ENCODE data around the gene PCNX4.

PCNX4 gene

DNA sequence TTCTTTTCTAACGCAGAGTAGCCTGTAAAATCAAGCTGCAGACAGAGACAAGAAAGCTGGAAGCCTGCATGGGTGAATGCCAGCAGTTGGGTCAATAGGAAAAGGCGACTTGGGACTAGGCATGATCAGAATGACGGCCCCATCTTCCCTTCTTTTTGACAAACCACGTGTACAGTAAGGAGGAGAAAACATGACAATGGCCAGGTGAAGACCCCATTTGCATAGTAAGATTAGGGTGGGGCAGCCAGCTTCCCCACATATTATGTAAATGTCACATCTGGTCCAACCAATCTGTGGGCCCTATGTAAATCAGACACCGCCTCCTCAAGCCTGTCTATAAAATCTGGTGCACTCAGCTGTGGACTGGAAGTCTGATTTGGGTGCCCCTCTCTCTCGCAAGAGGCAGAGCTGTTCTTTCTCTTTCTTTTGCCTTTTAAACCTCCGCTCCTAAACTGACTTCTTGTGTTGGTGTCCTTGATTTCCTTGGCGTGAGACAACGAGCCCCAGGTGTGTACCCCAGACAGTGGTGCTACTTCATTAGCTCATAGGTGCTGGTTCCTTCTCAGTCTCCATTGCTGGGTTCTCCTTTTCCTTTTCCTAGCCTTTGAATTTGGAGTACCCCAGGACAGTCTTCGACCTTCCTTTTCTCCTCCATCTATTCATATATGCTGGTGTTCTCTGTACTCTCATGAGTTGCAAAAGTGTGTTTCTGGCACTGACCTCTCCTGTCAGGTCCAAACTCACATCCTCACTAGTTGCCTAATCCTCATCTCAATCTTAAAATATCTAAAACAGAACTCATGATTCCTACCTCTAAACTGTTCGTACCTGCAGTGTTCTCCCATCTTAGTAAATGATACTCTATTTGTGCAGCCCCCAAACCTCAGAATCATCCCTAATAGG, 82.9 kb downstream of the PCNX4 start:
- DNase-seq (ENCODE audit: low spot score) = no peak

DNA sequence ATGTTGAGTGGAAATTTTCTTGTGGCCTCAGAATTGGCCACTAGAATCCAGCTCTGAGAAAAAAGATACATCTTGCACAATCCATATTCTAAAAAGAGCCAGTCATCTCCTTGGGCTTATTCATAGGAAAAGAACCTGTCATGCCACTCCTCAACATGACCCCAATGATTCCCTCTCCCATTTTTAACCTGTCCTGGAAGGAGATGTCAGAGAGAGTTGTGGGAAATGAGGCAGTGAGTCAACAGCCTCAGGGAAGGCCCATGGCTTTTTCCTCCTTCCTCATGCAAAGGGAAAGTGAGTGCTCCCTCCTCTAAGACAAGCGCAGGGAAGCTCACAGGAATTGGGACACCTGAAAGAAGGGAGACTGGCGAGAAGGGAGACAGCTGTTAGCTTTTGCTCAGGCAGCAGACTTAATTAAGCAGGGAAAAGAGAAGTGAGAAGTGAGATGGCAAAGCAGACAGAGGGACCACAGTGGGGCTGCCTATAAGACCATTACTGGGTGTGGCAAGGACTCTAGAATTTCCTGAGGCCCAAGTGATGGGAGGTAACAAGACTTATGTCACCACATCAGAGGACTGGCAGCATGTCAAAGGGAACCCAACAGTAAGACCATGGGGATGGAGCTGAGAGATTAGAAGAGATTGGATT, 83.7 kb downstream of the PCNX4 start:
- no peak for DNase-seq (ENCODE audit: low spot score)

DNA sequence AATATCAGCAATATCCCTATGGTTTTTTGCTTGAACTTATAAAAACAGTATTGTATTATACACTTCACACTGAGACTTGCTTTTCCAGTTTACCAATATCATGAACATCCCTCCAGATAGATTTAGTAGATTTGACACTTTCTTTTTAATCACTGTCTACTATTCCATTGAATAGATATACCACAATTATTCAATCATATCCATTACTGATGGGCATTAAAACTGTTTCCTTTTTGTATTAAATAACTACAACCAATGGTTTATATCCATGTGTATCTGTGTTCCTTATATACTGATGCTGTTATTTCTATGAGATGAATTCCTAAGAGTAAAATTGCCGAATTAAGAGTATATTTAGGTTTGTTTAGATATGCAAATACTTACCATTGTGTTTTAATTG, 86.4 kb downstream of the PCNX4 start:
- DNase-seq (ENCODE audit: low spot score) = no peak

DNA sequence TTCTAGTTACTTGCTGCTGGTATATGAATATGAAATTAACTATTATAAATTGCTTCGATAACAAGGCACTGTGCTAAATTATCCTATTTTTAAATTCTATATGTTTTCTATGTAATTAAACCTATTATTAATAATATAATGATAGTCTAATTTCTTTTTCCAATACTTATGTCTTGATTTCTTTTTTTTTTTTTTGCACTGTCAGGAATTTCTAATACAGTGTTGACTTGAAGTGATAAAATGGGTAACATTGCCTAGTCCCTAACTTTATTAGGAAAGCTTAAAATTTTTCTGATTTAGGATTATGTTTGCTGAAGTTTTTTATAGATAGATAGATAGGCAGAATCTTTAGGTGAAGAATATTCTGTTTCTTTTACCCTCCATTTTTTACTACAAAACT, 87.1 kb downstream of the PCNX4 start:
- DNase-seq (ENCODE audit: low spot score) = no peak

DNA sequence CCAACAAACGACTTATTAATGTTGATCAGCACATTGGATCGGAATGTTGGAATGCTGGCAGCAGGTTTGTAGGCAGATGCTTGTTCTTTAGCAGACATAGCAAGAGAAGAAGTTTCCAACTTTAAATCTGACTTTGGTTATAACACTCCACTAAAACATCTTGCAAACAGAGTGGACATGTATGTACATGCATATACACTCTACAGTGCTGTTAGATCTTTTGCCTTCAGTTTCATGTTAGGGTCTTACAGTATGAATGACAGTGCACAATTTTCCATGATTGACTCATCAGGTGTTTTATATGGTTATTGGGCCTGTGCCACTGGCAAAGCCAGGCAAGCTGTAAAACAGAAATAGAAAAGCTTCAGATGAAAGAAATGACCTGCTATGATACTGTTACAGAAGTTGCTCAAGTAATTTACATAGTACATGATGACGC, 87.7 kb downstream of the PCNX4 start:
- no peak for DNase-seq (ENCODE audit: low spot score)

DNA sequence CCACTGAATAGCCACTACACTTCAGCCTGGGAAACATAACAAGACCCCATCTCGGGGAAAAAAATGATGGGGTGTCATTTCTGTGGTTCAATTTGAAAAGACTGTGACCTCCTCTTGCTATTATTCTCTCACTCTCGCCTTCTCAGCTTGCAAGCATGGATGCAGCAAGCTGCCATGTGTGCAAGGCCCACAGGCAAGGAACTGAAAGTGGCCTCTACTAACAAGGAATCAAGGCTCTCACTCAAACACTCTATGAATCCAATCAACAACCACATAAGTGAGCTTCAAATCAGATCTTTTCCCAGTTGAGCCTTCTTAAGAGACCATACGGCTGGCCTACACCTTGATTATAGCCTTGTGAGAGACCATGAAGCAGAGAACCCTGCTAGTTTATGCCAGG, 91.4 kb downstream of the PCNX4 start:
- no peak for DNase-seq (ENCODE audit: low spot score)

DNA sequence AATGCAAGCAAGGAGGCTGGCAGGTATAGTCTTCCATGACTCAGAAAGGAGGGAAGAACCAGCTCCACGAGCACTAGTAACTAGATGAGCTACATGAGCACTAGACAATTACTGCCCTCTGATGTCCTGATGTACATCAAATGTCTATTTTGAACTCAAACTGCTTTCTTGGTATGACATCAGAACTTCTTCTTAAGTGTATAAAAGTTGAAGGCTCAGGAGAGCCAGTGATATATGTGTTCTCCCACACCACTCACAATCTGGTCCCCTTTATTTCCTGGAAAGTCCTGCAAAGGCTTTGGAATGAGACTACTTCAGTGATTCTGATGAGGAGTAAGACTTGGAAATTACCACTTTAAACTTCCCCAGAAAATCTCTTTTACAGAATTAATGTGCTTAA, 92.0 kb downstream of the PCNX4 start:
- no peak for DNase-seq (ENCODE audit: low spot score)

DNA sequence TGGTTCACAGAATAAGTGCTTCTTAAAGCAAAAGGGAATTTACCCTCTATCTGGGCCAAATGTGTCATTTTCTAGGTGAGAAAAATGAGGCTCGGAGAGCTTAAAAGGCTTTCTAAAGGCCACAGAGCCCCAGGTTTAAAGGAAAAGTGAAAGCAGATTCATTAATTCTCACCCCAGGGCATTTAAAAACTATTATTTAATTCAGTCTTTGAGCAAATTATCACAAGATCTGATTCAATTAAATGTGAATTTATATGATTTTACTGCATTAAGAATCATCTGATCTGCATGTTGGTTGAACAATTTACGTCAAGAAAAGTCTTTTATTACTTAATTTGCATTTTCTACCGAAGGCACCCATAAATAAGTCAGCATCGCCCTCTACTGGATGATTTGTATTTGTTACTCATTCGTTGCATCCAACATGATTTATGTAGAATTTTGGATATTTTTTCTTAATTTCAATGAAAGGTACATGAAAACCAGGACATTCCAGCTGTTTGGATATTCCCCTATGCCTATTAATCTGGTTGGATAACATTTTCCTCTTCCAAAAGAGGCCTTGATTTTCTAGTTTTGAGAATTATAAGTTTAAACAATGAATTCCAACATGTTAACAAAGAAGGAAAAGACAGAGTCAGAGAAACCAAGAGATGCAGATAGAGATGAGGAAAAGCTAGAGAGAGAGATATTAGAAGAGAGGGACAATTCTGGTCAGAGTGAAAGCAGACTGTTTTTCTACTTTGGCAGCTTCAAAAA, 92.6 kb downstream of the PCNX4 start:
- peak; percentile 36 for DNase-seq (ENCODE audit: low spot score)

DNA sequence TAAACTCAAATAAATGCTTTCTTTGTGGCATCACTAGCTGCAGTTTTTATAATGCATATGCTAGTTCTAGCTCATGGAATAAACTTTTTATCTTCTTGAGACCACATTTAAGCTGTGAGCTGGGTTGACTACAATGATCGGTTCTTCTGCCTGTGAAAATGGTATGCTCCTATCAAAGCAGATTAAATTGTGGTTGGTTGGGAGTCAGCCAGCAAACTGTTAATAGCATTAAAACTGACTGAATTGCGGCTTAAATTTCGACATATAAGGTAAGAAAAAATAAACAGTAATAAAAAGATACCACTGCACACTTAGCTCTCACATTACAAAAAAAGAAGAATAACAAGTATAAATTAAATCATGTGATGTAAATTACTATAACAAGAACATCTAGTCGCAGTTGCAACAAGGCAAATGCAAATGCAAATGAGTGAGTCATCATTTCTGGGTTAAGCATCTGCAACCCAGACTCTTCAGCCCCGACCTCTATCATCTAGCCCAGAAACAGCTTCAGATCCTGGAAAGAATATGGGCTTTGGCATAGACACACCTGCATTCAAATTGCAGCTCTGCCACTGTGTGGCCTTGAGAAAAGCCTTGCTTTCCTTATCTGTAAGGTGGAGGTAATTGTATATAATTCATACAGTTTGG, 93.3 kb downstream of the PCNX4 start:
- DNase-seq (ENCODE audit: low spot score) = no peak

DNA sequence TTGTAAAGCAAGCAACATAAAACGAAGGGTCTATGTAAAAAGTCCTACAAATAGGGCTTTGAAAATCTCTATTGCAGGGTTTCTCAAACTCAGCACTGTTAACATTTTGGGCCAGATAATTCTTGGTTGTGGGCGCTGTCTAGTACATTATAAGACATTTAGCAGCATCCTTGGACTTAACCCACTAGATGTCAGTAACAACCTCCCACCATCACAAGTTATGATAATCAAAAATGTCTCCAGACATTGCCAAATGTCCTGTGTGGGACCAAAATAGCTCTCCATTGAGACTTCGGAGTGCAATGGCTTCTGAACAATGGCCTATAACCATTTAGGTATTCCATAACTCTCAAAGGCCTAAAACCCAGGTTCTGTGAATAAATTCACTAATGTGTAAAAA, 96.4 kb downstream of the PCNX4 start:
- no peak for DNase-seq (ENCODE audit: low spot score)

DNA sequence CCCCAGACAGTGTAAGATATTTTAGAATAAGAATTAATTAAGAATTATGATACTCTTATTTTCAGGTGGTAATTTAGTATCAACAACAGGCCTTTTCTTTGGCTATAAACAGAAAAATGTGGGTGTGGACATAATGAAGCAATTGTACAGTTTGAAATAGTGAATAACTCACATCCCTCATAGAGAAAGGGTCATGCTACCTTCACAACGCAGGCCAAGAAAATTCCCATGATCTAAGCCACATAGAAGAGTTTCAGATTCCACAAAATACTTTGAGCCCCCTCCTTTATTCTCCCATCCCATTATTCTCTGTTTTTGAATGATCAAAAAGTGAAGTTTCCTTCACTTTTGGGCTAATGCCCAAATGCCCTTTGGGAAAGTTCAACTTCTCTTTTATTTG, 97.0 kb downstream of the PCNX4 start:
- DNase-seq (ENCODE audit: low spot score) = no peak

DNA sequence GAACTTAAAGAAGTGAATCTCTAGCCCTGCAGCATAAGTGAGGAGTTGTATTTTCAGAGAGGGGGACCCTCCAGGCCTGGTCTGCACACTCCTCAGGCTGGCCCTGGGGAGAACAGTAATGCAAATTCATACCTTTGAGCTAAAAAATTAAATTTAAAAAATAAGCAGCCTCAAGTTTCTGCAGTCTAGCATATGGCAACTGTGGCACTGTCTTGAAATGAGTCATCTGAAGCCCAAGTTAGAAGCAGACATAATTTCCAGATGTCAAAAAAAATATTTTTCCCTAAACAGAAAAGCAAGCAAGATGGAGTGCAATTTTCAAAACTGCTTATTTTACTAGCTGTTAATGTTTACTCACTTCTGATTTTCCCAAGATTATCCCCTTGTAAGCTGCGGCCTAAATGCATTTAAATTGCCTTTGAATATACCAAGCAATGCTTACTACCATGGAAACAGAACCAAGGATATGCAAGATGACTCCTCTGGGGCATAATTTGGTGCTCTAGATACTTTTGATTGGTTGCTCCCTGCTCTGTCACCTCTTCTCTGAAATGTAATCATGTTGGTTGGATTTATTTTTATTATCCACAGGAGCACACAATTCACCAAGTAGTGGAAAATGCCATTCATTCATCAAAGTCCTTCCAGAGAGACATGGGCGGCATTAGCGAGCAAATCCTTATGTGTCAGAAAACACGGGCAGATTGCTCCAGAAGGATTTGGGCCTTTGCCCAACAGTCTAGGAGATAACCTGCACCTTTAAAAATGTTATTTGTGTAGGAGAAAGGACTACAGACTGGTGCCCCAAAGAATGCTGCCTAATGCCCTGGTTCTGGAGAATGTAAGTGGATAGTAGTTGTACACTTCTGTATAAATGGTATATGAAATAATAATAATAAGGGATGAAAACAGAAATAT, 98.5 kb downstream of the PCNX4 start:
- no peak for DNase-seq (ENCODE audit: low spot score)

DNA sequence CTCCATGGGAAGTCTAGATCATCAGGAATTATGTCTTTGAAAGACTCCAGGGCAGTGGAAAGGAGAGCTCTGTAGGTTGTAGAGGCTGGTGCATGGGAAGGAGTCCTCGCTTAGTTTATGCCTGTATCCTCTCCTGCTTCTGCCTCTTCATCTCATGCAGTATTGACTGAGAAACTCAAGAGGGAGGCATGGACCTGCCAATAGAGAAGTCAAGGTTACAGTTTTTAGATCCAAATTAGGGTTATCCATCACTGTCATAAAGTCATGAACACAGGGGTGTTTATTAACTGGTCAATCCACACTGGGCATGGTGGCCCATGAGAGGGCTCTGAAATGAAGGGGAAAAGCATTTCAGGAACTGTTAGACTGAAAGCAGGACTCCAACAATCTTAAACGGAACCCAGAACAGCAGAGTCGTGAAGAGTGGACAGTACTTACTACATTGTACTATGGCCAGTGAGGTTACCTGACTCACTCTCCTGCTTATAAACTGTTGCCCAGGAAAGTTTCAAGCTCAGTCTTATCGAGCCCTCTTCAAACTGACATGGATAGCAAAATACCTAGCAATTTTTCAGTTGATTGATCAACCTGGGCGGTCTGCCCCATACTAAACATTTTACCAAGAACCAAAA, 103.6 kb downstream of the PCNX4 start:
- no peak for DNase-seq (ENCODE audit: low spot score)

DNA sequence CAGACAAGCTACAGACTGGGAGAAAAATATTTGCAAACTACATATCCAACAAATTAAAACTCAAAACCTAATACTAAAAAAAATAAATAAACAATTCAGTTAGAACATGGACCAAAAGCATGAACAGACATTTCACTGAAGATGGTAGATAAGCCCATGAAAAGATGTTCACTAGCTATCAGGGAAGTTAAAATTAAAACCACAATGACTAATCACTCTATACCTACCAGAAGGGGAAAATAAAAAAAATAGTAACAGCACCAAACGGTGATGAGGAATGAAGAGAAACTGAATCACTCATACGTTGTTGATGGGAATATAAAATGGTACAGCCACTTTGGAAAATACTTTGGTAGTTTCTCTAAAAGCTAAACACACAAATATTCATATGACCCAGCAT, 104.6 kb downstream of the PCNX4 start:
- no peak for DNase-seq (ENCODE audit: low spot score)

DNA sequence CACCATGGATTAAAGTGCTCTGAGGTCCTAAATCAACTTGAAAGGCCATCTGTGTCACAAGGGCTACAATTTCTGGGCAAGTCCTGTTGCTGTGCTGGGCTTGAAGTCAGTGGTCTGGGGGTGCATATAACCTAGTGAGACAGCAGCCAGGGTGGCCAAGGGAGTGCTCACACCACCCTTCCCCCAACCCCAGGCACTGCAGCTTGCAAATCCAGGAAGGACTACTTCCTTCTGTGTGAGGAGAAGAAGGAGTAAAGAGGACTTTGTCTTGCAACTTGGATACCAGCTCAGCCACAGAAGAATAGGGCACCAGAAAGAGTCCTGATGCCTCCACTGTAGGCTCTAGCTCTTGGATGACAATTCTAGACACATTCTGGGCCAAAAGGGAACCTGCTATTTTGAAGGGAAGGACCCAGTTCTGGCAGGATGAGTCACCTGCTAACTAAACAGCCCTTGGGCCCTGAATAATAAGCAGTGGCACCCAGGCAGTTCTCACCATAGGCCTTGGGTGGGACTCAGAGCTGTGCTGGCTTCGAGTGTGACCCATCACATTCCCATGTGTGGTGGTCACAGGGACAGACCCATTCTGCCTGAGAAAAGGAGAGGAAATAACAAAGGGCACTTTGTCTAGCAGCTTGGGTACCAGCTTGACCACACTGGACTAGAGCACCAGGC, 106.0 kb downstream of the PCNX4 start:
- DNase-seq (ENCODE audit: low spot score) = no peak

DNA sequence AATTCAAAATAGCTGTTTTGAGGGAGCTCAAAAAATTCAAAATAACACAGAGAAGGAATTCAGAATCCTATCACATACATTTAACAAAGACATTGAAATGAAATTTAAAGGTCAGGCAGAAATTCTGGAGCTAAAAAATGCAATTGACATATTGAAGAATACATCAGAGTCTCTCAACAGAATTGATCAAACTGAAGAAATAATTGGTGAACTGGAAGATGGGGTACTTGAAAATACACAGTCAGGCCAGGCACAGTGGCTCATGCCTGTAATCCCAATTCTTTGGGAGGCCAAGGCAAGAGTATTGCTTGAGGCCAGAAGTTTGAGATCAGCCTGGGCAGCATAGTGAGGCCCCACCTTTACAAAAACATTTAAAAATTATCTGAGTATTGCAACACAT, 107.6 kb downstream of the PCNX4 start:
- DNase-seq (ENCODE audit: low spot score) = no peak

DNA sequence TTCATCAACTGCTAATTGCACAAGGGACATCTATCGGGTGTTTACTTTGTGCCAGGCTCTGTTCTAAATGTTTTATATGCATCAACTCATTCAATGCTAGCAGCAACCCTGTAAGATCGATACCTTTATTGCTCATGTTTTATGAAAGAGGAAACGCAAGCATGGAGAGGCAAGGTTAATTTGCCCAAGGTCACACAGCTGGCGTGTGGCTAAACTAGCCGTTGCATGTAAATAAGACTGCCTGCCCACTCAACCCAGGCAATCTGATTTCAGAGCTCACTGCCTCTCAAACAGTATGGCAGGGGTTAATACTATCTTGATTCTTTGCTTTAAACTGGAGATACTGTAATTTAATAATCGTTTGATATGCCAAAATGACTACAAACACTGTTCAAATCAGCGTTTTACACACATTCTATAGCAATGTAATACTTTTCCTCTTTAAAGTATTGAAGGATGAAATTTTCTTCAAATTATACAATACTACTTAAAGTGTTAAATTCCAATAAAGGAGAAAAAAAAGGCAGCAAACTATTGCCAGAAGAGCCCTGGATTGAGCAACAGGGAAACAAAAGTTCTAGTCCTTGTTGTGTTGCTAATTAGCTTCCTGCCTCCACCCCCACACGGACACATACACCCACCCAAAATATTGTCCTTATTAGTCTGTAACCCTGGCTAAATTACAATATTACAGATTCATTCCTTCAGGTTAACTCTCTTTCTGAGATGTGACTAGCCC, 112.5 kb downstream of the PCNX4 start:
- no peak for DNase-seq (ENCODE audit: low spot score)

DNA sequence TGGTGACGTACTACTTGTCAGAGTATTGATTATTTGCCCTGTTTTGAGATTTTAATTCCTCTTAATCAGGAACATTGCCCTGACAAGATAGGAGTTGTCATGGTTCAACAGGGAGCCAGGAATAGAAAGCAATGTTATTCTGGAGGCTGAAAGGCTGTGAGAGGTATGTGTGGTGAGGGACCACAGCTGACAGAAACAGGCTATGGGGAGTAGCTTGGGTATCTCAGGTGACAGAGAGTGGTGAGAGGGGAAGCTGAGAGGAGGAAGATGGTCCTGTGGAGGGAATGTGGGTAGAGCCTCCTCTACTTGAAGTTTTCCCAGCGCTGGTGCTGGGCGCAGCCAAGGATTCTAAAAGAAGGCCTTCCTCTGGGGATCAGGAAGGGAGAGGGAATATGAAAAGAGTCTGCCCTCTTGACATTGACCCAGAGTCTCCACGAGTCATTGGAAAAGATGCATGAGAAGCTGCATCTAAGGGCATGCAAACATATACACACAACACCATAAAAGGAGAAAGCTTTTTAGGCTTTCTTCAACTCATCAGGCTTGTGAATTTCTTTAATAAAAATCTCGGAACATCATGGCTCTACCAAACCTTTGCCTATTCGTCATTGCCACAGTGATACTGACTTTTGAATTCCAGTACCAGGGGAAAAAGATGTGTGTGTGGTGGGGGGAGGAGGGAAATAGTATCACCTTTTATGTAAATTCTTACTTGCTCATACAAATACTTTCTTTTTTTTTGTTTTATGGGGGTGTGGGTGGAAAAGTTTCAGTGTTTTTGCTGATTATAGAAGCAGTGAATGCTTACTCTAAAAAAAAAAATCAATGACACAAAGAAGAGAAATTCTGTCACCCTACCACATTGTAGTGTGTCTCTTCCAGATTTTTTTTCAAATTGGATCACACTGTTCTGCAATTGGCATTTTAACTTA, 113.4 kb downstream of the PCNX4 start:
- DNase-seq (ENCODE audit: low spot score) = no peak

Measured in iPS-NIHi11 (cell line).